ENCODE measurements around the gene GLB1L2. TPM values are rescaled to one million over a fixed set of nuclear protein-coding genes. Genes with fewer than 3 reads are reported as not detected.

The GLB1L2 gene
- total and polyA plus RNA-seq, 2 of the 4 experiments (the other 2 are of a cell fraction), result under 0.01 to 0.26 TPM

GRCh38 chr11:134357545-134357839 is 25.7 kb downstream of the GLB1L2 start:
- Histone ChIP-seq H3K79me1 (ENCODE audit: low read depth in 1 of 2, low read length in 2 of 2) (no peaks in the 10 kb centered on the region), H3K9me1 (ENCODE audit: insufficient read depth, low read length) (no peaks in the 10 kb centered on the region), H3K36me3 (ENCODE audit: control insufficient read depth, insufficient read depth, low read length) (no peaks in the 10 kb centered on the region), H4K5ac (ENCODE audit: low read depth, low read length) (no peak overlapping the region), H2AK9ac (replicated peaks; ENCODE audit: low read depth, low read length, poor library complexity) (no peak overlapping the region), H3K18ac (ENCODE audit: low read depth, low read length) (no peak overlapping the region), H3K14ac (replicated peaks; ENCODE audit: low read depth, low read length) (no peak overlapping the region), H2BK20ac (ENCODE audit: low read depth, low read length) (no peak overlapping the region), H3K27ac (ENCODE audit: insufficient read depth, low read length) (no peak overlapping the region), H4K91ac (ENCODE audit: insufficient read depth, low read depth, low read length) (no peak overlapping the region), H3K56ac (ENCODE audit: extremely low read depth, insufficient read depth, low read length) (no peak overlapping the region), H4K20me1 (ENCODE audit: insufficient read depth, low read length) (no peaks in the 10 kb centered on the region), H3K4me1 (ENCODE audit: control insufficient read depth, insufficient read depth, low read length) (no peaks in the 10 kb centered on the region), H3K27me3 (ENCODE audit: control insufficient read depth, insufficient read depth, low read length) (no peaks in the 10 kb centered on the region), H2AK5ac (ENCODE audit: low read depth, low read length) (no peak overlapping the region), H2BK5ac (ENCODE audit: low read depth, low read length, poor library complexity, severe bottlenecking) (no peak overlapping the region), H3K4me2 (ENCODE audit: low read depth, low read length) (no peak overlapping the region), H2BK120ac (ENCODE audit: low read depth, low read length) (no peak overlapping the region), H3K9ac (ENCODE audit: low read depth, low read length) (no peak overlapping the region), H4K8ac (ENCODE audit: low read depth in 2 of 2, low read length in 2 of 2) (no peak overlapping the region), H3K4me3 (ENCODE audit: insufficient read depth, low read depth, low read length) (no peak overlapping the region), H2BK15ac (ENCODE audit: low read depth, low read length) (no peak overlapping the region), H3K23ac (ENCODE audit: low read depth, low read length) (no peak overlapping the region), H3K4ac (ENCODE audit: low read depth, low read length) (no peak overlapping the region), H2AFZ (replicated peaks; ENCODE audit: low read length, poor library complexity) (no peak overlapping the region), H3K9me3 (ENCODE audit: control insufficient read depth, insufficient read depth, low read length) (peaks cover 9% of the 10 kb centered on the region)
- CTCF ChIA-PET, result no interaction called here
- no CpG with 5 or more reads among the region's 8 CpGs for WGBS, 2 experiments (ENCODE audit: extremely low coverage in 2 of 2, insufficient read length in 1 of 2)
- dilution Hi-C loops (cut with HindIII; ENCODE audit: low sequenced_read_pairs, unreplicated experiment) (no loop called here), intact Hi-C loops (cut with micrococcal nuclease) (no loop called here), in situ Hi-C loops (cut with MboI; ENCODE audit: low sequenced_read_pairs) (no loop called here)
- POLR2A ChIA-PET (ENCODE audit: unreplicated experiment), result no interaction called here
- ATAC-seq (ENCODE audit: low read depth) (no peak), DNase-seq (no peak)
- BruUV-seq (replicated peaks), result no TSS peak
- TF ChIP-seq BHLHE40 (IDR thresholded peaks at IDR 0.05; ENCODE audit: low read depth, low read length), result no peak
